Natural killer cell (primary cell): Measurements from ENCODE around the gene NAV2. TPM values are rescaled to one million over a fixed set of nuclear protein-coding genes. Genes with fewer than 3 reads are reported as not detected.

Source experiments
- ATAC-seq, 3 donors: fragments of 150-1000 bp in 2 of 3; fragments of 200-7000 bp in 1 of 3; cut with Tn5 transposase; 1 replicate in 1 of 3; 2 replicates in 2 of 3; pipeline ENCODE4 v1.10.0; 2021; ENCODE audit warnings: mild to moderate bottlenecking in 2 of 3, moderate library complexity in 2 of 3
- DNase-seq, 2 donors: peaks; one replicate each; pipeline versions ENCODE4 v3.0.0 to v3.0.0-alpha.2; 2013 to 2021; ENCODE audit warnings: mixed read lengths in 1 of 2
- H3K27ac ChIP-seq: one replicate; pipeline ENCODE4 v1.5.1; 2013; ENCODE audit warnings: mild to moderate bottlenecking, low read length
- H3K27me3 ChIP-seq: one replicate; pipeline ENCODE4 v1.6.1; 2013; ENCODE audit warnings: low read length; ENCODE audit not compliant: control insufficient read depth, insufficient read depth
- H3K36me3 ChIP-seq: one replicate; pipeline ENCODE4 v1.6.1; 2013; ENCODE audit warnings: low read length; ENCODE audit not compliant: control insufficient read depth, insufficient read depth
- H3K4me1 ChIP-seq: one replicate; pipeline ENCODE4 v1.6.1; 2013; ENCODE audit warnings: low read length; ENCODE audit not compliant: control insufficient read depth, insufficient read depth
- H3K4me3 ChIP-seq: one replicate; pipeline ENCODE4 v1.5.1; 2013; ENCODE audit warnings: low read length
- H3K9me3 ChIP-seq: one replicate; pipeline ENCODE4 v1.6.1; 2013; ENCODE audit warnings: low read length; ENCODE audit not compliant: control insufficient read depth, insufficient read depth
- H3K27ac Mint-ChIP-seq, 2 donors: one replicate each; pipeline ENCODE4 v1.8.0; 2022; ENCODE audit warnings: mild to moderate bottlenecking in 2 of 2, mixed read lengths in 2 of 2, moderate library complexity in 1 of 2
- H3K27me3 Mint-ChIP-seq, 2 donors: one replicate each; pipeline ENCODE4 v1.8.0; 2022; ENCODE audit warnings: low read depth in 2 of 2, mixed read lengths in 2 of 2
- H3K36me3 Mint-ChIP-seq: one replicate; pipeline ENCODE4 v1.8.0; 2022; ENCODE audit warnings: mixed read lengths
- H3K4me1 Mint-ChIP-seq, 2 donors: one replicate each; pipeline ENCODE4 v1.8.0; 2022; ENCODE audit warnings: mixed read lengths in 2 of 2
- H3K4me3 Mint-ChIP-seq: one replicate; pipeline ENCODE4 v1.8.0; 2022; ENCODE audit warnings: mild to moderate bottlenecking, moderate library complexity, mixed read lengths
- H3K9me3 Mint-ChIP-seq, 2 donors: one replicate each; pipeline ENCODE4 v1.8.0; 2022; ENCODE audit warnings: mixed read lengths in 2 of 2
- WGBS: methylation state at CpG from one replicate; pipeline ENCODE4 v1.1.7; 2013; ENCODE audit warnings: missing lambda C conversion rate; ENCODE audit not compliant: insufficient coverage; 5-methylcytosine and 5-hydroxymethylcytosine counted together
- intact Hi-C: fragments of 100-400 bp; cut with micrococcal nuclease; formaldehyde crosslinking; loops from one replicate; pipeline ENCODE4 v1.14.2; 2022
- total RNA-seq, 4 donors: library from RNA; stranded (reverse); fragments of 120-200 nt in 1 of 4; gene quantifications; one replicate each; pipeline versions ENCODE4 v1.2.3 to v1.2.4, GENCODE V29; 2013 to 2022
- TF ChIP-seq, protein P1 (sequence below): fragments of 200-600 bp; IDR thresholded peaks from one replicate; pipeline ENCODE4 v1.8.0; 2022; ENCODE audit warnings: antibody characterized with exemption

Gene NAV2
- total RNA-seq, 3 donors from 2014 or later (not counting 1 experiment from before 2014, with no cell fraction given): 0.14 to 1.6 (median 0.43) TPM

DNA sequence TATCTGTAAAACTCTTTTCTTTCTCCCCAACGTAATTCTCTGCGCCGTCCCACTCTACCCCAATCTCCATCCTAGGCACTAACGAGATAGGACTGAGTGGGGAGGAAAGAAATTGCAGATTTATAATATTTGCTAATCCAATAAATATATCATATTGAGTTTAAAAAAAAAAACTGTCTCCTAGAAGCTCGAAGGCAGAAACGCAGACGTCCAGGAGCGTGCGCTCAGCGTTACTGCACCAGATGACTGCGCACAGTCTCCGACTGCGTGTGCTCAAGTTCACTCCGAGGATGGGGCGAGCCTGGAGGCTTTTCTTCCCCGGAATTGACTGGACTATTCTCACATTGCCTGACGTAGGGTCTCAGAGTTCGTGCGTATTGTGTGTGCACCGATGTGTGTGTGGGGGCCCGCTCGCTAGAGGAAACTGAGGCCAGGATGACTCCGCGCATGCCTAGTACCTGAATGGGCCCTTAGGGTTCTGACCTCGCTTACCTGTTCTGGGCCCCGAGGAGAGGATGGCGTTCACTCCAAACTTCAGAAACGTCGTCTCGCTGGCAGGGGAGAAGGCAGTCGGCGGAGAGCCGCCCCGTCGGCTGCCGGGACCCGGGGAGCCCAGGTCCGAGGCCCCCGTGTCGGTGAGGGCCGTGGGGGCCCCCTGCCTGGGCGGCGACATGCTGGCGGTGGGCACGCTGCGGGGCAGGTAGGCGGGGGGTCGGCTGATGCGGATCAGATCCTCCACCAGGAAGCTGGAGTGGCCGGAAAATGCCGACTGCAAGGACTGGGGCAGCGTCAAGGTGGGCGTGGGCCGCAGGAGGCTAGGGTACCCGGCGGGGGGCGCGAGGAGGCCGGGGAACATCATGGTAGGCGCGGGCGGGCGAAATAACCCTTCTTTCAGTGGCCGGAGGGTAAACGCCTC, 447.1 kb downstream of the NAV2 start:
- peaks cover 13% of the 10 kb centered on the region for H3K36me3 Mint-ChIP-seq
- peaks cover 37 to 42% of the 10 kb centered on the region in 2 donors for H3K4me1 Mint-ChIP-seq
- WGBS: 12% methylated on average over 61 of the region's 65 CpGs
- Histone ChIP-seq H3K9me3 (peaks cover 2% of the 10 kb centered on the region), H3K4me3 (no peak overlapping the region), H3K4me1 (peaks cover 20% of the 10 kb centered on the region), H3K36me3 (no peaks in the 10 kb centered on the region), H3K27me3 (peaks cover 79% of the 10 kb centered on the region), H3K27ac (no peak overlapping the region)
- H3K9me3 Mint-ChIP-seq: peaks cover 0 to 3% of the 10 kb centered on the region in 2 donors
- ATAC-seq: no peak
- no peak overlapping the region for H3K4me3 Mint-ChIP-seq
- H3K27me3 Mint-ChIP-seq: peaks cover 81 to 86% of the 10 kb centered on the region in 2 donors
- TF ChIP-seq, protein P1, sequence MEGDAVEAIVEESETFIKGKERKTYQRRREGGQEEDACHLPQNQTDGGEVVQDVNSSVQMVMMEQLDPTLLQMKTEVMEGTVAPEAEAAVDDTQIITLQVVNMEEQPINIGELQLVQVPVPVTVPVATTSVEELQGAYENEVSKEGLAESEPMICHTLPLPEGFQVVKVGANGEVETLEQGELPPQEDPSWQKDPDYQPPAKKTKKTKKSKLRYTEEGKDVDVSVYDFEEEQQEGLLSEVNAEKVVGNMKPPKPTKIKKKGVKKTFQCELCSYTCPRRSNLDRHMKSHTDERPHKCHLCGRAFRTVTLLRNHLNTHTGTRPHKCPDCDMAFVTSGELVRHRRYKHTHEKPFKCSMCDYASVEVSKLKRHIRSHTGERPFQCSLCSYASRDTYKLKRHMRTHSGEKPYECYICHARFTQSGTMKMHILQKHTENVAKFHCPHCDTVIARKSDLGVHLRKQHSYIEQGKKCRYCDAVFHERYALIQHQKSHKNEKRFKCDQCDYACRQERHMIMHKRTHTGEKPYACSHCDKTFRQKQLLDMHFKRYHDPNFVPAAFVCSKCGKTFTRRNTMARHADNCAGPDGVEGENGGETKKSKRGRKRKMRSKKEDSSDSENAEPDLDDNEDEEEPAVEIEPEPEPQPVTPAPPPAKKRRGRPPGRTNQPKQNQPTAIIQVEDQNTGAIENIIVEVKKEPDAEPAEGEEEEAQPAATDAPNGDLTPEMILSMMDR: no peak
- intact Hi-C loops: no loop called here
- peak in 1 of 2 donors; percentile 12 for DNase-seq
- no peak overlapping the region for H3K27ac Mint-ChIP-seq

DNA sequence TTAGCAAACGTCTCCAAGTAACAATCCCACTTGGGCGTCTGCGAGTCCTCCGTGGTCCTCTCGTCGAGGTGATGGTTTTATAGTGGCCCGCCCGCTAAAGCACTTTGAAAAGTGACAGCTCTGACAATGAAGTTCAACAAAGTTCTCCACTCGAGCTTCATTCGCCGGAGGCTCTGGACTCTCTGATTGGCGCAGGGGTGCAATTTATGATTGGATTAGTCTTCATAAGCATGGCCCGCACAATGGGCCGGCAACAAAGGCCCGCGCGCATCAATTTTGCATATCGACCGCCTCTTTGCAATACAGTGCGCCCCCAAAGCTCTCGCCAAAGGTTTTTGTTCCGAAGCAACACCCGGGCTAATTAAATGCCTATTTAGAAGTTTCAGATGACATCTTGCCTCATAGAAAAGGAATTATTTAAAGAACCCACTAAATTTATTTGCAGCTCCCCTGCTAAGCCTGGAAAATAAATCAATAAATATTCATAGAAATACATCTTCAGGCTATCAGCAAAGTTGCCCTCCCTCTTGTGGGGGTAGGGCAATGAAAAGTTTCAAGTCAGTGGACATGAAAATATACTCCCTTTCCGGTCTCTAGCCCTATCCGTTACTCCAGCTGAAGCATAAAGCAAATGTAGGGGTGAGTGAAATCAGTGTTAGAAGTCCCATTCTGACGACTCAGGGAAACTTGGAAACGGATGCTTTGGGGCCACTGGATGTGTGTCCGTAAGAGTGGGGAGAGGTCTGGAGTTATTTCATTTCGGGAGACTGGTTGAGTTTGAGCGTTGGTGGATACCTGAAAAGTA, 448.0 kb downstream of the NAV2 start, which contains the start of gene DBX1:
Gene DBX1 (minus strand): TSS at position 51 of the 805 bp plus-strand sequence. CDS start 151 bp downstream, outside the sequence.
- ATAC-seq: no peak
- Histone ChIP-seq H3K4me3 (no peak within 1 kb of the TSS), H3K36me3 (no peaks in the 10 kb centered on the region), H3K27me3 (peaks cover 83% of the 10 kb centered on the region), H3K27ac (no peak within 1 kb of the TSS), H3K9me3 (peaks cover 2% of the 10 kb centered on the region), H3K4me1 (peaks cover 20% of the 10 kb centered on the region)
- peaks cover 84% of the 10 kb centered on the region in 2 donors for H3K27me3 Mint-ChIP-seq
- H3K27ac Mint-ChIP-seq: no peak within 1 kb of the TSS
- H3K36me3 Mint-ChIP-seq: peaks cover 13% of the 10 kb centered on the region
- intact Hi-C loops: no loop called here
- TF ChIP-seq, protein P1: no peak
- peaks cover 0 to 3% of the 10 kb centered on the region in 2 donors for H3K9me3 Mint-ChIP-seq
- H3K4me3 Mint-ChIP-seq: no peak within 1 kb of the TSS
- peaks cover 34 to 38% of the 10 kb centered on the region in 2 donors for H3K4me1 Mint-ChIP-seq
- peak in 1 of 2 donors; percentile 16 for DNase-seq
- WGBS: 11% methylated on average over 30 of the region's 30 CpGs

GRCh38 chr11:20161230-20161918, 448.7 kb downstream of the NAV2 start:
- peaks cover 2% of the 10 kb centered on the region for H3K9me3 ChIP-seq
- TF ChIP-seq, protein P1: no peak
- Mint-ChIP-seq H3K27me3 (peaks cover 79 to 81% of the 10 kb centered on the region in 2 donors), H3K4me3 (no peak overlapping the region), H3K36me3 (peaks cover 13% of the 10 kb centered on the region), H3K27ac (no peak overlapping the region), H3K4me1 (peaks cover 28 to 30% of the 10 kb centered on the region in 2 donors), H3K9me3 (peaks cover 0 to 3% of the 10 kb centered on the region in 2 donors)
- peaks cover 15% of the 10 kb centered on the region for H3K4me1 ChIP-seq
- H3K27me3 ChIP-seq: peaks cover 77% of the 10 kb centered on the region
- ATAC-seq (no peak), DNase-seq (peak in 1 of 2 donors; percentile 15)
- H3K36me3 ChIP-seq: no peaks in the 10 kb centered on the region
- H3K4me3 ChIP-seq: no peak overlapping the region
- intact Hi-C loops: no loop called here
- no peak overlapping the region for H3K27ac ChIP-seq
- 7% methylated on average over 29 of the region's 29 CpGs for WGBS
